ENCODE measurements around the gene PURA.

DNA sequence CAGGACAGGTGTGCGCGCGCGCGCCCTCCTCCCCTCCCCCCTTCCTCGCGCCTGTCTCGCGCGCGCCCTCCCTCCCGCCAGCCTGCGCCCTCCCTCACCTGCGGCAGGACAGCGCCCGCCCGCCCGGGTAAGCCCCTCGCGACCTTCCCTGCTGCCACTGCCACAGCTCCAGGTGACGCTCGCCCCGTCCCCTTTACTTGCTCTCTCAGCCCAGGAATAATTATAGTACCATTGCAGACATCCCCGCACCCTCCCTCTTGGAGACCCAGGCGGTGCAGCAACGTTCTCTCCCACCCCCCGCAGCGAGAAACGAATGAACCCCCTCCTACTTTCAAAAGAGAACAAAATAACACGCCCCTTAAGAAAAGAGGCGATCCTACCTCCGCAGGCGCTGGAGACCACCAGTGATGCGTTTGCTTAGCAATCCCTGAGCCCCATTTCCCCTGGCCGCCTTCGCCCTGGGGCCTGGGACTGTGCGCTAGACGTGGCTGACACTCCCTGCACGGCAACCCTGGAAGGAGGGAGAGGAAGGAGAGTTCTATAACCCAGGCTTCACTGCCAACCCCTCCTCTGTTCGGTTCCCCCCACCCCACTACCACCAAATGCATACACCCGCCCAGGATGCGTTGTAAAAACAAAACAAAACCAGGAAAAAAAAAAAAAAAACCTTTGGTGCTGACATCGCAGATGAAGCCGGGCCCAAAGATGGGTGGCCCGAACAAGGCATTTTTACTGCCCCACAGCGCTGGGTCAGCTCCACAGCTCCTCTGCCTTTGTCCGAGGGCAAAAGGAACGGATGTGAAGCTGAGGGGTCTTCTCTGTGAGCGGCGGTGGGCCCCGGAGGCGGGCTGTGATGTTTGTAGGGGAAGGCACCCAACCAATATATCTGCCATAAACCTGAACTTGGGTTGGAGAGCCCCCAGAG lies 5.6 kb upstream of the PURA start:
- no peak for TF ChIP-seq CTCF (IDR thresholded peaks at IDR 0.05; ENCODE audit: low read depth, low read length)
- no peak for TF ChIP-seq EZH2phosphoT487 (IDR thresholded peaks at IDR 0.05; ENCODE audit: low read depth)

All from OCI-LY3 (cell line).